K562 (cell line): ENCODE measurements around the gene NACA. TPM values are rescaled to one million over a fixed set of nuclear protein-coding genes. Genes with fewer than 3 reads are reported as not detected.

Experiments used
- ASH1L ChIP-seq: fragments of 450-650 bp; IDR thresholded peaks from 2 replicates; pipeline ENCODE4 v1.6.1; 2018; ENCODE audit warnings: borderline replicate concordance, mild to moderate bottlenecking, low read depth; ENCODE audit not compliant: partially characterized antibody
- ATF7 ChIP-seq: fragments of 450-650 bp; IDR thresholded peaks from 2 replicates; pipeline ENCODE4 v1.7.1; 2014; ENCODE audit warnings: mild to moderate bottlenecking, moderate library complexity
- BCLAF1 ChIP-seq, 2 experiments: fragments of 450-650 bp in 1 of 2; IDR thresholded peaks; 2 replicates each; pipeline ENCODE4 v1.6.1; 2011 to 2017; ENCODE audit warnings: low read depth in 2 of 2, antibody characterized with exemption in 1 of 2, borderline replicate concordance in 1 of 2, low read length in 1 of 2, mild to moderate bottlenecking in 1 of 2, mixed read lengths in 1 of 2; ENCODE audit not compliant: control insufficient read depth in 1 of 2
- CXXC5 ChIP-seq: fragments of 250-450 bp; sonication (Bioruptor Pico); IDR thresholded peaks from 2 replicates; pipeline ENCODE4 v1.8.0; 2022; ENCODE audit warnings: inconsistent platforms, mild to moderate bottlenecking, moderate library complexity
- E2F8 ChIP-seq: fragments of 450-650 bp; IDR thresholded peaks from 2 replicates; pipeline ENCODE4 v1.7.1; 2018; ENCODE audit warnings: mild to moderate bottlenecking, low read depth; ENCODE audit not compliant: partially characterized antibody
- FOXK2 ChIP-seq, 2 experiments: fragments of 450-650 bp; IDR thresholded peaks in 1 of 2; conservative IDR thresholded peaks in 1 of 2; 2 replicates each; pipeline ENCODE4 v1.6.1; 2016; ENCODE audit warnings: low read depth in 2 of 2, mild to moderate bottlenecking in 1 of 2
- KHSRP ChIP-seq: fragments of 450-650 bp; IDR thresholded peaks from 2 replicates; pipeline ENCODE4 v1.6.1; 2017
- MEF2A ChIP-seq: IDR thresholded peaks from 2 replicates; pipeline ENCODE4 v1.6.1; 2011; ENCODE audit warnings: low read depth, mild to moderate bottlenecking, low read length, moderate library complexity; ENCODE audit not compliant: control insufficient read depth
- MTA2 ChIP-seq: fragments of 450-650 bp; IDR thresholded peaks from 2 replicates; pipeline ENCODE4 v1.6.1; 2016; ENCODE audit warnings: low read depth
- MXI1 ChIP-seq: IDR thresholded peaks from 2 replicates; pipeline ENCODE4 v1.6.1; 2011; ENCODE audit warnings: low read depth, mild to moderate bottlenecking, improper control_type of control experiment, low read length
- PBX2 ChIP-seq, 2 experiments: IDR thresholded peaks in 1 of 2; conservative IDR thresholded peaks in 1 of 2; 2 replicates each; pipeline ENCODE4 v1.6.1; 2016; ENCODE audit warnings: low read depth in 2 of 2, mild to moderate bottlenecking in 1 of 2, missing compliant biosample characterization in 1 of 2, missing genetic modification characterization in 1 of 2, moderate library complexity in 1 of 2
- POLR2G ChIP-seq: fragments of 200-400 bp; formaldehyde crosslinking; IDR thresholded peaks from 2 replicates; pipeline ENCODE4 v1.6.1; 2017; ENCODE audit warnings: low read depth, mild to moderate bottlenecking, antibody characterized with exemption, low read length, moderate library complexity
- POLR2H ChIP-seq: IDR thresholded peaks from 2 replicates; pipeline ENCODE4 v1.6.1; 2016; ENCODE audit warnings: missing genetic modification characterization, low read depth, mild to moderate bottlenecking, control low read depth, missing compliant biosample characterization, moderate library complexity
- RAD21 ChIP-seq, 2 experiments: fragments of 250-450 bp in 1 of 2; fragments of 450-650 bp in 1 of 2; sonication (Bioruptor Pico) in 1 of 2; formaldehyde crosslinking in 1 of 2; IDR thresholded peaks in 1 of 2; conservative IDR thresholded peaks in 1 of 2; 2 replicates each; pipeline versions ENCODE4 v1.4.0 to v1.8.0; 2020 to 2022; ENCODE audit warnings: mild to moderate bottlenecking in 2 of 2, moderate library complexity in 1 of 2
- TSC22D4 ChIP-seq: fragments of 450-650 bp; IDR thresholded peaks from 2 replicates; pipeline ENCODE4 v1.6.1; 2016; ENCODE audit warnings: missing genetic modification characterization, missing biosample characterization, control low read depth
- YY1 ChIP-seq, 3 experiments: IDR thresholded peaks; 2 replicates each; pipeline ENCODE4 v1.6.1; 2011; ENCODE audit warnings: low read length in 2 of 3, mild to moderate bottlenecking in 2 of 3, moderate library complexity in 2 of 3, borderline replicate concordance in 1 of 3, control low read depth in 1 of 3, low read depth in 1 of 3; ENCODE audit not compliant: insufficient read depth in 3 of 3, insufficient replicate concordance in 2 of 3, control insufficient read depth in 1 of 3, insufficient read length in 1 of 3; ENCODE audit errors: extremely low read depth in 1 of 3
- polyA plus RNA-seq, 8 experiments: library from polyadenylated mRNA; depleted of rRNA in 4 of 8; stranded (reverse) in 5 of 8; unstranded in 3 of 8; fragments of >200 nt; fragmentation: Nextera tagmentation in 2 of 8; fragmentation: Illumina TruSeq in 1 of 8; extraction: Ambion mirVana in 2 of 8; extraction: Trizol in 1 of 8; gene quantifications; 2 replicates each; pipeline versions ENCODE4 v1.2.1 to v1.2.3, GENCODE V29; 2011 to 2014; ENCODE audit warnings: inconsistent platforms in 1 of 8, missing spikeins in 1 of 8
- total RNA-seq, 7 experiments: library from RNA; depleted of rRNA in 6 of 7; stranded (reverse); fragments of >200 nt in 6 of 7; fragmentation: Illumina TruSeq in 2 of 7; extraction: Trizol in 2 of 7; gene quantifications; 2 replicates each; pipeline versions ENCODE4 v1.2.1 to v1.2.3, GENCODE V29; 2011 to 2021; ENCODE audit warnings: low replicate concordance in 1 of 7

Gene NACA
- total and polyA plus RNA-seq, 9 of the 15 experiments (the other 6 are each of a cell fraction or from before 2014, with no cell fraction given), result 1,030 to 2,416 (median 1,645) TPM

- 0 out of 4 replicates have a peak, but pooled peaks of 1 of the 2 experiments have one; percentile 67 for TF ChIP-seq BCLAF1 (IDR thresholded peaks at IDR 0.05; ENCODE audit: borderline replicate concordance in 1 of 2, control insufficient read depth in 1 of 2, low read depth in 2 of 2, low read length in 1 of 2)
- TF ChIP-seq TSC22D4 (tag), result no peak
- TF ChIP-seq E2F8, result peak; percentile 71
- peak; percentile 83 for TF ChIP-seq MXI1
- TF ChIP-seq POLR2H (tag), result peak; percentile 95
- peak; percentile 90 for TF ChIP-seq ATF7
- peak; percentile 40 for TF ChIP-seq ASH1L
- TF ChIP-seq MTA2, result peak; percentile 83
- peak; percentile 90 for TF ChIP-seq CXXC5 (CRISPR knock-in tag)
- TF ChIP-seq YY1 (IDR thresholded peaks at IDR 0.05; ENCODE audit: borderline replicate concordance in 1 of 3, control insufficient read depth in 1 of 3, extremely low read depth in 1 of 3, insufficient read depth in 3 of 3, insufficient read length in 1 of 3, insufficient replicate concordance in 2 of 3, low read depth in 1 of 3, low read length in 2 of 3), result peak; percentile 92 to 98 (median 97)
- TF ChIP-seq POLR2G, result peak; percentile 98
- peak; percentile 92 to 95 for TF ChIP-seq FOXK2 (conservative IDR thresholded peaks at IDR 0.05 in 1 of 2, IDR thresholded peaks at IDR 0.05 in 1 of 2; ENCODE audit: low read depth in 2 of 2)
- peak in 1 of 2 experiments; percentile 21; a peak in 2 of 4 replicates for TF ChIP-seq RAD21 (CRISPR knock-in tag; conservative IDR thresholded peaks at IDR 0.05 in 1 of 2, IDR thresholded peaks at IDR 0.05 in 1 of 2)
- peak; percentile 74 for TF ChIP-seq PBX2 (CRISPR knock-in tag; IDR thresholded peaks at IDR 0.05; ENCODE audit: low read depth)
- peak; percentile 93 for TF ChIP-seq PBX2 (tag; conservative IDR thresholded peaks at IDR 0.05; ENCODE audit: low read depth)
- TF ChIP-seq KHSRP, result no peak
- TF ChIP-seq MEF2A, result 0 out of 2 replicates have a peak, but pooled peaks have one; percentile 55
Observed at GRCh38 chr12:56724972-56725722, at the start of gene NACA (continued).
